D341Med (cell line): ENCODE data around the gene ZNF587B.
"Not testable (repeated sequence)": the region's sequence is repeated elsewhere in the genome, so short reads cannot be mapped to it uniquely, and the experiment has no call there.

ENCODE experiments used
- DNase-seq: peaks from one replicate; pipeline ENCODE4 v3.0.0; 2012; ENCODE audit warnings: low spot score

Gene ZNF587B

DNA sequence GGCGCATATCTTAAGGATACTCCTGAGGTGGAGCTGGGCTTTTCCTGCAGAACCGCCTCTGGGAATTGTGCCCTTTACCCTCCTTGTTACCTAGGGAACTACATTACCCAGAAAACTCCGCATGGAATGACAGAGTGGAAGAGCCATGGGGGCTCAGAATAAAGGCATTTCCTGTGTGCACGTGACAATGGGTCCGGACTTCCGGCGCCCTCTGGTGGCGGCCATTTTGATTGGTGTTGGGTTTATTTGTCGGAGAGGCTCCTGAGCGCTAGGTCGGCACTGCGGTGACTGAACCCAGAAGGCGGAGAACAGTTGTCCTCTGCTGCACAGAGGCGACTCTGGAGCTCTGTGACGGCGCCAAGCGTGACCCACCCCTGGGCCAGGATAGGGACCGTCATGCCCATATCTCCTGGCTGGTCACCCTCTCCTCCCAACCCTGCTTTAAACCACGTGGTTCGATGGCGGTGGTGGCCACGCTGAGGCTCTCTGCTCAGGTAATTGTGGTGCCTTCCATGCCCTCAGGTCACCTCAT lies at the start of gene ZNF587B:
Gene ZNF587B (plus strand): TSS at position 229 of the 532 bp plus-strand sequence. CDS start 230 bp downstream, at position 459.
- peak; percentile 57 for DNase-seq

DNA sequence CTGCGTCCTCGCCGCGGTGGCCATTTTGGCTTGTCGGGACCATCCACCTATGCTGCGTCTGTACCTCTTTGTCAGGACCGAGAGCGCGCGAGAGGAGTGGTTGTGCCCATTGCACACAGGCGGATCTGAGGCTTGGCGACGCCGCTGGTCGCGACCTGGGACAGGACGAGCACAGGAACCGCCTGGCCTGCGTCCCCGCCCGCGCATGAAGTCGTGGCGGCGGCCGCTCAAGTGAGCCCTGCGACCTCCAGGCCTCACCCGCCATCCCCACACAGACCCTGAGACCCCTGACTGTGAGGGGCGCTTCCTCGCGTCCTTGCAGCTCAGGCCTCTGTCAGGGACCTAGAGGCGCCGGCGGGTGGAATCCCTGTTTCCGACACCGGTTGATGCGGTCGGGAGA lies 43.8 kb upstream of the ZNF587B start:
- DNase-seq, result peak; percentile 34

- DNase-seq, result no peak
Observed at GRCh38 chr19:57786906-57787305, 43.2 kb upstream of the ZNF587B start.

GRCh38 chr19:57788114-57788692 lies 41.9 kb upstream of the ZNF587B start:
- no peak for DNase-seq

DNA sequence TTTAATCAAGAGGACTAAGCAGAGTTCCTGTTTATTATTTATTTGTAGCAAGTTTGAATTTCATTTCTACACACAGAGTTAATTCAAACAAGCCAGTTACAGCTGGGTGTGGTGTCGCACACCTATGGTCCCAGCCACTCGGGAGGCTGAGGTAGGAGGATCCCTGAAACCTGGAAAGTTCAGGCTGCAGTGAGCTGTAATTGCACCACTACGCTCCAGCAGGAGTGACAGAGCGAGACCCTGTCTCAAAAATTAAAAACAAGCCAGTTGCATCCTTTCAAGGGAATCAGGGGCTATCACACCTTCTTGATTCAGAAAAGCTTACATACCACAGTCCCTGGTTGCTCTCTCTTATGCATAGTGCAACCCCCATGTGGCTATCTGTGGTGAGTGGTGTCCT lies 40.8 kb upstream of the ZNF587B start:
- DNase-seq, result no peak

DNA sequence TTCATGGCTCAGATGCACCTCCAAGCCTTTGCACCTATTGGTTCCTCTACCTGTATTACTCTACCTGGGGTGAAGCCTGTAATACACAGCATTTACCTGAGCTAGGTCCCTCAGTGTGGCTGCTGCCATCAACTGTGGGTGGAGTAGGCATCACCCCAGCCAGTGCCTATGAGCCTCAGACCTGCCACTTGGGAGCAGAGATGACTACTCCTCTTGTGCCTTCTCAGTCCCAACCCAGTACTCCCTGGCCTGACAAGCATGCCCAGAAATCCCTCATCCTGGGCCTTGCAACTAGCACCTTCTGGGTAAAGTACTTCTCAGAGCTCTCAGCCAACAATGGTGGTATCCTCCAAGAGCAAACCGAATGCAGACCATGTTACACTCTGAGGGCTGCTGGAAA lies 33.5 kb upstream of the ZNF587B start:
- DNase-seq, result not testable (repeated sequence)

GRCh38 chr19:57800696-57801095 lies 29.4 kb upstream of the ZNF587B start:
- DNase-seq, result no peak

DNA sequence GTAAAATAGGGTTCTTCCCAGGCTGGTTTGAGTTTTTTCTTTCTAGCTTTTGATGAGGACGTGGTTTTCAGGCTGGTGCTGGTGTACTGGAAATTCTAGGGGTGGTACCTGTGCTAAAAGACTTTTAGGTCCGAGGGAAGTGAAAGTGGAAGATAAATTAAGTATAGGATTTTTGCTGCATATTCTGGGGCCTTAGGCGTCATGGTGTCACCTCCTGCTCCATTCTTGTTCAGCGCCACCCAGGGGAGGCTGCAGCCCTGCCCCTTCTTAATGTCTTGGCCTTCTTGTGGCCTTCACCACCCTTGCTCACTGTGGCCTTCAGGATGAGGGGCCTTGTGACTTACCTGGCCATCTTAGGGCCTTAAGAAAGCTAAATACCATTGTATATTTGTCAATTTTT lies 27.8 kb upstream of the ZNF587B start:
- DNase-seq, result no peak

DNA sequence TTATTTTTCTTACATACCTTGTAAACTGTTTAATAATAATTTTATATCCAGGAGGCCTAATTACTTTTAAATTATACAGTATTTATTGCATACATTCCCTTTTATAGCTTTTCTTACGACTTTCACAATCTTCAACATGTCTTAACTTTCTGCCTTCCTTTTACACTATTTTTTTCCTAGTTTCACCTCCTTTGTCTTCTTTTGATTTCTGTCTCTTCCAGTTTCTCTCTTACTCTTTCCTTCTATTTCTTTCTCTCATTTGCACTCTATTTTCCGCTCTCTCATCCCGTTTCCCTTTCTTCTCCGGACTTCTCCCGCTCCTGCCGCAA lies 26.9 kb upstream of the ZNF587B start:
- no peak for DNase-seq

GRCh38 chr19:57803594-57804325 lies 26.3 kb upstream of the ZNF587B start:
- DNase-seq, result no peak

GRCh38 chr19:57807541-57807940 lies 22.6 kb upstream of the ZNF587B start:
- no peak for DNase-seq

DNA sequence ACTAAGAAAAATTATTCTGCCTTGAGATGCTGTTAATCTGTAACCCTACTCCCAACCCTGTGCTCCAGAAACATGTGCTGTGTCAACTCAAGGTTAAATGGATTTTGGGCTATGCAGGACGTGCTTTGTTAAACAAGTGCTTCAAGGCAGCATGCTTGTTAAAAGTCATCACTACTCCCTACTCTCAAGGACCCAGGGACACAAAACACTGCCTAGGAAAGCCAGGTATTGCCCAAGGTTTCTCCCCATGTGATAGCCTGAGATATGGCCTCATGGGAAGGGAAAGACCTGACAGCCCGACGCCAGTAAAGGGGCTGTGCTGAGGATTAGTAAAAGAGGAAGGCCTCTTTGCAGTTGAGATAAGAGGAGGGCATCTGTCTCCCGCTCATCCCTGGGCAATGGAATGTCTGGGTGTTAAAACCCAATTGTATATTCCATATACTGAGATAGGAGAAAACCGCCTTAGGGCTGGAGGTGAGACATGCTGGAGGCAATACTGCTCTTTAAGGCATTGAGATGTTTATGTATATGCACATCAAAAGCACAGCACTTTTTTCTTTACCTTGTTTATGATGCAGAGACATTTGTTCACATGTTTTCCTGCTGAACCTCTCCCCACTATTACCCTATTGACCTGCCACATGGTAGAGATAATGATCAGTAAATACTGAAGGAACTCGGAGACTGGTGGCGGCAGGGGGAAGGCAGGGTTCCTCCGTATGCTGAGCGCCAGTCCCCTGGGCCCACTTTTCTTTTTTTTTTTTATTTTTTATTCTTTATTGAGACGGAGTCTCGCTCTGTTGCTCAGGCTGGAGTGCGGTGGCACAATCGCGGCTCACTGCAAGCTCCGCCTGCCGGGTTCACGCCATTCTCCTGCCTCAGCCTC lies 19.4 kb upstream of the ZNF587B start:
- peak; percentile 47 for DNase-seq

- DNase-seq, result no peak
Observed at GRCh38 chr19:57812226-57812625, 17.9 kb upstream of the ZNF587B start.

DNA sequence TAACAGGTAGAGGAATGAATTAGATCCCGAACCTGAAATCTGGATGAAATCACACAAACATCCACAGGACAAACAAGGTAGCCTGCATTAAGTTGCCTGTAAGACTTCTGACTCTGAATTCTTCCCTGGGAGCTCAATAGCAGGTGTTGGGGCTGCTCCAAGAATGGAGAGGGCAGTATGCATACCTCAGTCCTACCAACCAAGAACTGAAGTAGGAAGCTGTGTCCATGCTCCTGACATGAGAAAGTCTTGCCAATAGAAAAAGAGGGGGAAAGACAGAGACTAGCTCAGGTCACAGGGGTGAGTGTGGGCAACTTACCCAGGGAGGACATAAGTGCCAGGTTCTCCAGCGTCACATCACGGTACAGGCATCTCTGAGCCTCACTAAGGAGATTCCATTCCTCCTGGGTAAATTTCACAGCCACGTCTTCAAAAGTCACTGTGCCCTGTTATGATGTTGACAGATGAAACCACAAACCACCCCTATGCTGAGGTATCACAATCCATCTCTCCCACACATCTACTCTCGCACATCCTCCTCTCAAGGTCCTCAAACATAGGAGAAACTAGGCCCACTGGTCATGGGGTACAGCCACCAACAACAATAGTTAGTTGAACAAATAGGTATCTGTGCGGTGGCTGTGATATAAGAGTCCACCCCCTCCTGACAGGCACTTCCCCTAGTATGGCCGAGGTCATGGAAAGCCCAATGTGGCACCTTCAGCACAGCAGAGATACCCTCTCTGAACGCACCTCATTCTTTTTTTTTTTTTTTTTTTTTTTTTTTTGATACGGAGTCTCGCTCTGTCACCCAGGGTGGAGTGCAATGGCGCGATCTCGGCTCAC lies 16.9 kb upstream of the ZNF587B start:
- not testable (repeated sequence) for DNase-seq

DNA sequence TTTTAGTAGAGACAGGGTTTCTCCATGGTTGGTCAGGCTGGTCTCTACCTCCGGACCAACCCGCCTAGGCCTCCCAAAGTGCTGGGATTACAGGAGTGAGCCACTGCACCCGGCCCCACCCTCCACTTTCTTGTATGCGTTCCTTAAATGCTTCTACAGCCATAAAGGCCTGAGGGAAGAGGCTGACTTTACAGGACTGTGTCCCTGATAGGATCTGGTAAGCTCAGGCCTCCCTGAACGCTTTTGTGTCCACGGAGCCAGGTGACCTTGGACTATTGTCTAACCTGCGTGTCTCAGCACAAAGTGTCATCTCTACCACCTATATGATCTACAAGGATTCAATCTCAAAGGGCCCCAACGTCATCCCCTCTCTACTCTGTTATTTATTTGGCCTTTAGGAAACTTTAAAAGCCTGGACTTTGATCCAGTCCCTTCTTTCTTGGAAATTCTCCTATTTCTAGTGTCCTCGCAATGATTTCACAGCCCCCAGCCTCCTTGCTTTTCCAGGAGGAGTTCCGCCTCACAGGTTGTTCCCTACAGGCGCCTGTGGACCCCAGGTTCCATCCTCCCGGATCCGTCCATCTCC lies 16.1 kb upstream of the ZNF587B start:
- DNase-seq, result no peak

- DNase-seq, result peak; percentile 85
Observed at GRCh38 chr19:57814505-57815246, 15.4 kb upstream of the ZNF587B start, which contains the start of gene ZNF552. Gene ZNF552, minus strand, starts transcription at chr19:57814913. Its CDS starts 170 bp downstream, at chr19:57814743.

DNA sequence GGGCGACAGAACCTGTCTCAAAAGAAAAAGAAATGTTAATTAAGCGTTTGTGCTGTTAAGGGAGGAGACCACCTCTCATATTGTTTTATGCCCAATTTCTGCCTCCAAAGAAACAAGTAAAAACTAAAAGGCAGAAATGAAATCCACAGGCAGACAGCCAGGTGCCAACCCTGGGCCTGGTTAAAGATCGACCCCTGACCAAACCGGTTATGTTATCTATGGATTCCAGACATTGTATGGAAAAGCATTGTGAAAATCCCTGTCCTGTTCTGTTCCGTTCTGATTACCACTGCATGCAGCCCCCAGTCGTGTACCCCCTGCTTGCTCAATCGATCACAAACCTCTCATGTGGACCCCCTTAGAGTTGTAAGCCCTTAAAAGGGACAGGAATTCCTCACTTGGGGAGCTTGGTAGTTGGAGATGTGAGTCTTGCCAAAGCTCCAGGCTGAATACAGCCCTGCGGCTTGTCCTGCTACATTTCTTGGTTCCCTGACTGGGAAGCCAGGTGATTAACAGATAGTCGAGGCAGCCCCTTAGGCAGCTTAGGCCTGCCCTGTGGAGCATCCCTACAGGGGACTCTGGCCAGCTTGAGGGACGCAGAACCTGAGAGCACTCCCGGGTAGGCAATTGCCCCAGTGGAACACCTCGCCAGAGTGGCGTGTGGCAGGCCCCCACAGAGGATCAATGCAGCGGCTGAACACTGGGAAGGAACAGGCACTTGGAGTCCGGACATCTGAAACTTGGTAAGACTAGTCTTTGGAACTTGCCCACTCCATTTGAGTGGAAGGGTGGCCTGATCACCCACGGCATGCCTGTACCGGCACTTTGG lies 14.6 kb upstream of the ZNF587B start:
- no peak for DNase-seq

- no peak for DNase-seq
Observed at GRCh38 chr19:57816652-57817051, 13.4 kb upstream of the ZNF587B start.

GRCh38 chr19:57817976-57818375 lies 12.1 kb upstream of the ZNF587B start:
- no peak for DNase-seq

DNA sequence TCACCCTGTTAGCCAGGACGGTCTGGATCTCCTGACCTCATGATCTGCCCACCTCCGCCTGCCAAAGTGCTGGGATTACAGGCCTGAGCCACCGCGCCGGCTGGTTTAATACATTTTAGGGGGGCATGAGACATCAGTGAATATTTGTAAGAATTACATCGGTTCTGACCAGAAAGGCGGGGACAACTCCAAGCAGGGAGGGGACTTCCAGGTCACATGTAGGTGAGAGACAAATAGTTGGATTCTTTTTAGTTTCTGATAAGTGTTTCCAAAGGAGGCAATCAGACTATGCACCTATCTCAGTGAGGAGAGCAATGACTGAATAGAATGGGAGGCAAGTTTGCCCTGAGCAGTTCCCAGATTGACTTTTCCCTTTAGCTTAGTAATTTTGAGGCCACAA lies 11.7 kb upstream of the ZNF587B start:
- DNase-seq, result no peak
